HG03439 (cell line): ENCODE results near the gene MUC13.

ENCODE experiments used
- ATAC-seq: cut with Tn5 transposase; IDR thresholded peaks from one replicate; pipeline ENCODE4 v1.9.1; 2021; ENCODE audit warnings: mild to moderate bottlenecking, moderate library complexity; ENCODE audit not compliant: unreplicated experiment

Gene MUC13

GRCh38 chr3:124904835-124905492, 29.6 kb downstream of the MUC13 start:
- no peak for ATAC-seq

GRCh38 chr3:124903896-124904834, 30.4 kb downstream of the MUC13 start:
- ATAC-seq = no peak

GRCh38 chr3:124896824-124897526, 37.6 kb downstream of the MUC13 start:
- ATAC-seq = no peak

GRCh38 chr3:124895756-124896155, 38.8 kb downstream of the MUC13 start:
- no peak for ATAC-seq

- ATAC-seq = no peak
Observed at GRCh38 chr3:124893526-124893925, 41.0 kb downstream of the MUC13 start.

GRCh38 chr3:124890573-124891190, 43.9 kb downstream of the MUC13 start:
- no peak for ATAC-seq

- no peak for ATAC-seq
Observed at GRCh38 chr3:124888482-124889441, 45.8 kb downstream of the MUC13 start.

- ATAC-seq = no peak
Observed at GRCh38 chr3:124887932-124888298, 46.6 kb downstream of the MUC13 start.

GRCh38 chr3:124887177-124887931, 47.2 kb downstream of the MUC13 start, which contains the start of gene ITGB5:
ITGB5 (minus strand) TSS chr3:124887365; CDS start chr3:124887000, 365 bp downstream.
- peak; percentile 55 for ATAC-seq

GRCh38 chr3:124886168-124887056, 48.1 kb downstream of the MUC13 start:
- ATAC-seq = peak; percentile 31

GRCh38 chr3:124885466-124886167, 48.9 kb downstream of the MUC13 start:
- ATAC-seq = no peak

GRCh38 chr3:124884474-124885101, 50.0 kb downstream of the MUC13 start:
- no peak for ATAC-seq

GRCh38 chr3:124883766-124884473, 50.6 kb downstream of the MUC13 start:
- no peak for ATAC-seq

- ATAC-seq = no peak
Observed at GRCh38 chr3:124882816-124883747, 51.5 kb downstream of the MUC13 start.

GRCh38 chr3:124881976-124882697, 52.4 kb downstream of the MUC13 start:
- ATAC-seq = no peak
